ENCODE results near the gene RGS6.
A peak's percentile ranks its signal among the peaks of the same experiment; 100 is the strongest.

RGS6 gene

GRCh38 chr14:72270749-72271148 is 338.5 kb downstream of the RGS6 start:
- no peak for TF ChIP-seq CTCF (IDR thresholded peaks at IDR 0.05; ENCODE audit: insufficient read depth, low read length, poor library complexity, severe bottlenecking)
- H3K4me3 ChIP-seq (replicated peaks; ENCODE audit: low read depth, low read length), result no peak overlapping the region
- no peaks in the 10 kb centered on the region for H3K27me3 ChIP-seq (replicated peaks; ENCODE audit: control insufficient read depth, insufficient read depth, low read length)
- DNase-seq (ENCODE audit: extremely low read depth, insufficient read length), result no peak
- H3K36me3 ChIP-seq (ENCODE audit: control insufficient read depth, insufficient read depth, low read length), result no peaks in the 10 kb centered on the region

- no peaks in the 10 kb centered on the region for H3K36me3 ChIP-seq (ENCODE audit: control insufficient read depth, insufficient read depth, low read length)
- peak; percentile 9 for DNase-seq (ENCODE audit: extremely low read depth, insufficient read length)
Observed at GRCh38 chr14:72275242-72275641, 343.0 kb downstream of the RGS6 start.

GRCh38 chr14:72278316-72278715 is 346.1 kb downstream of the RGS6 start:
- TF ChIP-seq CTCF (IDR thresholded peaks at IDR 0.05; ENCODE audit: insufficient read depth, low read length, poor library complexity, severe bottlenecking), result no peak
- Histone ChIP-seq H3K27me3 (replicated peaks; ENCODE audit: control insufficient read depth, insufficient read depth, low read length) (no peaks in the 10 kb centered on the region; the same call in 1 of the 2 replicates), H3K4me3 (replicated peaks; ENCODE audit: low read depth, low read length) (no peak overlapping the region), H3K36me3 (ENCODE audit: control insufficient read depth, insufficient read depth, low read length) (no peaks in the 10 kb centered on the region)
- DNase-seq (ENCODE audit: extremely low read depth, insufficient read length), result no peak

More at GRCh38 chr14:72275242-72275641, 343.0 kb downstream of the RGS6 start:
- no peaks in the 10 kb centered on the region for H3K27me3 ChIP-seq (replicated peaks; ENCODE audit: control insufficient read depth, insufficient read depth, low read length)
- H3K4me3 ChIP-seq (replicated peaks; ENCODE audit: low read depth, low read length), result no peak overlapping the region
- TF ChIP-seq CTCF (IDR thresholded peaks at IDR 0.05; ENCODE audit: insufficient read depth, low read length, poor library complexity, severe bottlenecking), result no peak

- Histone ChIP-seq H3K4me3 (replicated peaks; ENCODE audit: low read depth, low read length) (no peak overlapping the region), H3K36me3 (ENCODE audit: control insufficient read depth, insufficient read depth, low read length) (no peaks in the 10 kb centered on the region), H3K27me3 (replicated peaks; ENCODE audit: control insufficient read depth, insufficient read depth, low read length) (no peaks in the 10 kb centered on the region; the same call in 1 of the 2 replicates)
- DNase-seq (ENCODE audit: extremely low read depth, insufficient read length), result no peak
- TF ChIP-seq CTCF (IDR thresholded peaks at IDR 0.05; ENCODE audit: insufficient read depth, low read length, poor library complexity, severe bottlenecking), result no peak
Observed at GRCh38 chr14:72284176-72284575, 351.9 kb downstream of the RGS6 start.

- TF ChIP-seq CTCF (IDR thresholded peaks at IDR 0.05; ENCODE audit: insufficient read depth, low read length, poor library complexity, severe bottlenecking), result no peak
- no peaks in the 10 kb centered on the region for H3K27me3 ChIP-seq (replicated peaks; ENCODE audit: control insufficient read depth, insufficient read depth, low read length)
- no peak for DNase-seq (ENCODE audit: extremely low read depth, insufficient read length)
Observed at GRCh38 chr14:72290241-72290640, 358.0 kb downstream of the RGS6 start.

More at GRCh38 chr14:72290241-72290640, 358.0 kb downstream of the RGS6 start:
- Histone ChIP-seq H3K36me3 (ENCODE audit: control insufficient read depth, insufficient read depth, low read length) (no peaks in the 10 kb centered on the region), H3K4me3 (replicated peaks; ENCODE audit: low read depth, low read length) (no peak overlapping the region)
